ENCODE data around the gene CST9L.

GRCh38 chr20:23583526-23583925, 15.2 kb upstream of the CST9L start:
- no peak for TF ChIP-seq POLR2A (IDR thresholded peaks at IDR 0.05; ENCODE audit: low read length)
- TF ChIP-seq GATA1 (IDR thresholded peaks at IDR 0.05; ENCODE audit: low read depth, low read length): no peak

Data from erythroblast (primary cell).